Measurements from ENCODE around the gene ENDOG. TPM values are rescaled to one million over a fixed set of nuclear protein-coding genes. Genes with fewer than 3 reads are reported as not detected.
A peak's percentile ranks its signal among the peaks of the same experiment; 100 is the strongest.

ENDOG gene
- total RNA-seq, 3 donors from 2014 or later, result 30.2 to 56.1 (median 37.9) TPM

DNA sequence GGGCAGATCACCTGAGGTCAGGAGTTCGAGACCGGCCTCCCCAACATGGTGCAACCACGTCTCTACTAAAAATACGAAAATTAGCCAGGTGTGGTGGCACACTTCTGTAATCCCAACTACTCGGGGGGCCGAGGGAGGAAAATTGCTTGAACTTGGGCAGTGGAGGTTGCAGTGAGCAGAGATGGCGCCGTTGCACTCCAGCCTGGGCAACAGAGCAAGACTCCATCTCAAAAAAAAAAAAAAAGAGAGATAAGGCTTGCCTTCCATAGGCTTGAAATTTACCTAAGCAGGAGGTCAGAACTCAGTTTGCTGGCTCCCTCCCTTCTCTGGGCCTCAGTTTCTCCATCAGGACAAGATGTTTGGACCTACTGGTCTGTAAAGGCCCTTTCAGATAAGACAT, 10.0 kb downstream of the ENDOG start:
- intact Hi-C loops (cut with DNase I, micrococcal nuclease), result no loop called here
- TF ChIP-seq, protein P1, sequence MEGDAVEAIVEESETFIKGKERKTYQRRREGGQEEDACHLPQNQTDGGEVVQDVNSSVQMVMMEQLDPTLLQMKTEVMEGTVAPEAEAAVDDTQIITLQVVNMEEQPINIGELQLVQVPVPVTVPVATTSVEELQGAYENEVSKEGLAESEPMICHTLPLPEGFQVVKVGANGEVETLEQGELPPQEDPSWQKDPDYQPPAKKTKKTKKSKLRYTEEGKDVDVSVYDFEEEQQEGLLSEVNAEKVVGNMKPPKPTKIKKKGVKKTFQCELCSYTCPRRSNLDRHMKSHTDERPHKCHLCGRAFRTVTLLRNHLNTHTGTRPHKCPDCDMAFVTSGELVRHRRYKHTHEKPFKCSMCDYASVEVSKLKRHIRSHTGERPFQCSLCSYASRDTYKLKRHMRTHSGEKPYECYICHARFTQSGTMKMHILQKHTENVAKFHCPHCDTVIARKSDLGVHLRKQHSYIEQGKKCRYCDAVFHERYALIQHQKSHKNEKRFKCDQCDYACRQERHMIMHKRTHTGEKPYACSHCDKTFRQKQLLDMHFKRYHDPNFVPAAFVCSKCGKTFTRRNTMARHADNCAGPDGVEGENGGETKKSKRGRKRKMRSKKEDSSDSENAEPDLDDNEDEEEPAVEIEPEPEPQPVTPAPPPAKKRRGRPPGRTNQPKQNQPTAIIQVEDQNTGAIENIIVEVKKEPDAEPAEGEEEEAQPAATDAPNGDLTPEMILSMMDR (IDR thresholded peaks at IDR 0.05), result no peak
- no peaks in the 10 kb centered on the region for H3K36me3 ChIP-seq (ENCODE audit: low read depth)

DNA sequence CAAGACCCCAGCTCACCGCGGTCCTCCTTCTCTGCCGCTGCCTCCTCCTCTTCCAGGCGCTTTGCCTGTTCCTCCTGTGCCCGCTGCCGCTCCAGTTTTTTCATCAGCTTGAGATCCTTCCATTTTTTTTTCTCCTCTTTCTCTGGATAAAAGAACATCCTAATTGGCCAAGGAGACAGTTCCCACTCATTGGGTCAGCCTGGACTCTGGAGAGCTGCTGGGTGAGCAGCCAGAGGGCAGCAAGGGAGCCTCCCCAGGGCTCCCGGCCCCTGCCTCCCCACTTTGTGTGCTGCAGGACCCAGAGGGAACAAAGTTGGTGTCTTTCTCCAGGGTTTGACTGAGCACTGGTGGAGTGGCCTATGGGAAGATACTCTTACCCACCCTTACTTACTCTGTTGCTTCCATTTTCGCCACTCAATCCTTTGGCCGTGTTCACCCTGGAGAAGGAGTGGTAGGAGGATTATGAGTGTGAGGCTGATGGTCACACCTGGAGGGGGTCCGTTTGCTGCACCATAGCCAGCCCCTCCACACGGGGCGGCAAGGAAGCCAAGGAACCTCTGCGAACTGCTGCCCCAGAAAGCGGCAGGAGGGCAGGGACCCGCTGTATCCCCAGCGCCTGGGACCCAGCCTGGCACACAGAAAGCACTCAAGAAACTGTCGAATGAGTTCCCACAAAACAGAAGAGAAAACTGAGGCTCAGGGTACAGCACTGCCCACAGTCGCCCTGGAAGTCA, 10.6 kb downstream of the ENDOG start:
- Histone ChIP-seq H3K4me3 (peak overlapping the region; percentile 74), H3K36me3 (ENCODE audit: low read depth) (no peaks in the 10 kb centered on the region), H3K9me3 (no peaks in the 10 kb centered on the region), H3K4me1 (ENCODE audit: low read depth) (peaks cover 7% of the 10 kb centered on the region)
- intact Hi-C loops (cut with DNase I, micrococcal nuclease), result no loop called here
- DNase-seq (no peak), ATAC-seq (no peak)
- TF ChIP-seq, protein P1 (IDR thresholded peaks at IDR 0.05), result no peak

More for the DNA sequence above, 10.0 kb downstream of the ENDOG start:
- ATAC-seq (no peak), DNase-seq (no peak)
- Histone ChIP-seq H3K4me1 (ENCODE audit: low read depth) (peaks cover 7% of the 10 kb centered on the region), H3K4me3 (no peak overlapping the region), H3K9me3 (no peaks in the 10 kb centered on the region)

DNA sequence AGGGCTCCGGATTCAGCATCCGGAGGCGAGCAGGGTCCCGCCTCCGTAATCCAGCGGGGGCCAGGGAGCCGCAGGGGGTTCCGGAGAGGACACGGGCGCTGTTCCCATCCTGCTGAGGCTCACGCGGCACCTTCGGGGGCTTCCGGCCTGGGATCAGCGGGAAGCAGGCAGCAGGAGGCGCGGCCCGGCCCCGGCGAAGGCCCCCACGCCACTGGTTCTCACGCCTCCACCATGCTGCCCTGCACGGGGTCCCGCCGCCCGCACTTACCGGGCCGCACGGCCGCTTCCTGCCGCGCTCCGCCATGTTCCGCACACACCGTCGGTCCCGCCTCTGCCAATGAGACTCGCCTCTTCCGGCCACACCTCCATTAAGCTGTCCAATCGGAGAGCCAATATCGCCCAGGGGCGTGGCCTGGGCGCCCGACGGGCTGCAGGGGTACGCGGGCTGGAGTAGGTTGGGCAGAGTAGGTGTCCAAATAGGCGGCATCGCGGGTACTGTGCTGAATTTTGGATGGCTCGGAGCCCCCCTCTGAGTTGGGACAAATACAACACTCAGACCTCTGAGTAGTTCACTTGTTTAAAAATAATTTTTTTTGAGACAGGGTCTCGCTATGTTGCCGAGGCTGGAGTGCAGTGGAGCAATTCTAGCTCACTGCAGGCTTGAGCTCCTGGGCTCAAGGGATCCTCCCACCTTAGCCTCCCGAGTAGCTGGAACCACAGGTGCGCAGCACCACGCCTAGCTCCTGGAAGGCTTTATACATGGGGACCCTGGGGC, 11.4 kb downstream of the ENDOG start, which contains the start of gene SPOUT1:
Gene SPOUT1 (minus strand): TSS at position 318 of the 775 bp plus-strand sequence. CDS start 14 bp downstream, at position 304.
- no peaks in the 10 kb centered on the region for H3K9me3 ChIP-seq
- H3K36me3 ChIP-seq (ENCODE audit: low read depth), result no peaks in the 10 kb centered on the region
- intact Hi-C loops (cut with DNase I, micrococcal nuclease), result no loop called here
- TF ChIP-seq, protein P1 (IDR thresholded peaks at IDR 0.05), result no peak
- peaks cover 7% of the 10 kb centered on the region for H3K4me1 ChIP-seq (ENCODE audit: low read depth)
- ATAC-seq (peak; percentile 99), DNase-seq (peak; percentile 95 to 97 (median 97))
- H3K4me3 ChIP-seq, result peak within 1 kb of the TSS; percentile 74

DNA sequence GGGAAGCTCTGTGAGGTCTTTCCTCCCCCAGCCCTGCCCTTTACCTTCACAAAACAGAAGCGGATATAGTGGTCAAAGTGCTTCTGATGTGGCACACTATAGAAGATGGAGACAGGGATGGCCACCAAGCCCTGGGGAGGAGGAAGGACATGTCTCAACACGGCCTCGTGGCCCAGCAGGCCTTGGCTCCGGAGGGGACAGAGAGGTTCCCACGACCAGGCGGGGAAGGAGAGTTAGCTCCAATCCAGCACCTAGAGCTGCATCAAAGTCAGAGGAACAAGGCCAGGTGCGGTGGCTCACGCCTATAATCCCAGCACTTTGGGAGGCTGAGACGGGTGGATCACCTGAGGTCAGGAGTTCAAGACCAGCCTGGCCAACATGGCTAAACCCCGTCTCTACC, 15.4 kb downstream of the ENDOG start:
- no peak for DNase-seq
- intact Hi-C loops (cut with DNase I, micrococcal nuclease), result no loop called here
- peaks cover 4% of the 10 kb centered on the region for H3K4me1 ChIP-seq (ENCODE audit: low read depth)
- ATAC-seq, result no peak
- no peaks in the 10 kb centered on the region for H3K9me3 ChIP-seq
- no peaks in the 10 kb centered on the region for H3K36me3 ChIP-seq (ENCODE audit: low read depth)
- TF ChIP-seq, protein P1 (IDR thresholded peaks at IDR 0.05), result no peak
- H3K4me3 ChIP-seq, result no peak overlapping the region

DNA sequence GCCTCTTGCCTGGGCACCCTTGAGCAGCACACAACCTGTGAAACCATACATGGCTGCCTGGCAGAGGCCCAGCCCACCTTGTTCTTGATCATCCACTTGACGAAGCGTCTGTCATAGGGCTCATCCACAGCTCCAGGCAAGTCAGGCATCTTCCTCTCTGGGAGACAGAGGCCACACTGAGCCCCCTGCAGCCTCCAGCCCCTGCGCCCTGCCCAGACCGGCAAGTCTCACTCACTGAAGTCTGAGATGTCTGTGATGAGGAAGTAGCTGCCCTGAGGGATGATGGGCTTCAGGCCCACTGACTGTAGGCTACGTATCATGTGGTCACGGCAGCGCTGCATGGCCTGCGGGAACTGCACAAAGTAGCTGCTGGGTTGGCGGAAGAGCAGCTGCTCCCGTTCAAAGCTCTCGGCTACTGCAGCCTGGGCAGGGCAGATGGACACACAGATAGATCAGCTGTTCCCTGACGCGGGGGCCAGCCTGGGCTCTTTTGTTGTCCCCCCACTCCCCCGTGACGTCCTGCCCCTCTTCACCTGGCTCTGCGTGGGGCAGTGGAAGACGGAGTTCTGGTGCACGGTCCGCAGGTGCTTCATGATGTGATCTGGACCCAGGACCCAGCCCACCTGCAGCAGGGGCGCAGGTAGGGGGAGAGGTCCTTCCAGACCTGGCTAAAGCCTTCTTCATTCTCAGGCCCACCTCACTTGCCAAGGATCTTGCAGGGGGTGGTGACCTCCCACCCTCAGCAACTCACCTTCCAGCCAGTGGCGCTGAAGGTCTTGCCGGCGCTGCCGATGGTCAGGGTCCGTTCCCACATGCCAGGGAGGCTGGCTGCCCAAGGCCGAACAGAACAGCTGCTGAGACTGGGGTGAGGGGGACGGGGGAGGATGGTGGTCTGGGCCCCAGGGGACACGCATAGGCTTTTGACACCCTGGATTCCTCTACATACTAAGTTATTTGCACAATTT, 17.2 kb downstream of the ENDOG start:
- Histone ChIP-seq H3K4me1 (ENCODE audit: low read depth) (no peaks in the 10 kb centered on the region), H3K36me3 (ENCODE audit: low read depth) (no peaks in the 10 kb centered on the region), H3K4me3 (no peak overlapping the region), H3K9me3 (no peaks in the 10 kb centered on the region)
- ATAC-seq (no peak), DNase-seq (peak in 1 of 3 donors; percentile 37)
- intact Hi-C loops (cut with DNase I, micrococcal nuclease), result no loop called here
- TF ChIP-seq, protein P1 (IDR thresholded peaks at IDR 0.05), result no peak
